ENCODE results near the gene PCSK4. TPM values are rescaled to one million over a fixed set of nuclear protein-coding genes. Genes with fewer than 3 reads are reported as not detected.

The PCSK4 gene
- total and polyA plus RNA-seq, 9 of the 15 experiments (the other 6 are each of a cell fraction or from before 2014, with no cell fraction given), result 0.01 to 9.1 (median 2.1) TPM; not detected in 1

DNA sequence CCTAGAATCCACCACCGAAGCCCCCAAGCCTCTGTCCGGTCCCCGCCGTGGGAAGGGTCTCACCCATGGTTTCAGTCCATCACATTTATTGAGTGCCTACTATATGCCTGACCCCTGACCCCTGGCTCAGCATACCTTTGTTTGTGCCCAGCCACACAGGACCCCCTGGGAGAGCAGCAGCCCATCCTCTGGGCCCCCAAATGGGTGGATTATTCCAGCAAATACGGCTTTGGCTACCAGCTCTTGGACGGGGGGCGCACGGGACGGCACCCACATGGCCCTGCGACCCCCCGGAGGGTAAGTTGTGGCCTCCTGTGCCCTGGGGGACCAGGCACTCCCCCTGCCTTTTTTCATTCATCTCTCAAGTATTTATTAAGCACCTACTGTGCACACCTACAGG, 41.4 kb upstream of the PCSK4 start:
- intact Hi-C loops (cut with micrococcal nuclease), result no loop called here
- H3K79me2 ChIP-seq (ENCODE audit: control insufficient read depth, insufficient read depth, low read length), result no peaks in the 10 kb centered on the region

More for the DNA sequence above, 41.4 kb upstream of the PCSK4 start:
- in situ Hi-C loops (cut with MboI), result no loop called here
- ATAC-seq, result no peak
- H3K4me2 ChIP-seq (ENCODE audit: insufficient read depth, low read length), result no peak overlapping the region
- no peak overlapping the region for H3K9ac ChIP-seq (ENCODE audit: insufficient read depth in 1 of 2, low read depth in 2 of 2, low read length in 2 of 2)
- ChIA-PET POLR2A (interaction anchor here (0.5 kb wide), 1 partner anchor 333 kb away, joined by 3 read pairs; no protein-coding TSS in a partner anchor), CTCF (ENCODE audit: low intra/inter-chr PET ratio) (interaction anchor here (0.6 kb wide), 1 partner anchor 1123 kb away, joined by 3 read pairs; no protein-coding TSS in a partner anchor)
- no peaks in the 10 kb centered on the region for H3K9me1 ChIP-seq (ENCODE audit: control insufficient read depth, insufficient read depth, low read length)
- peaks cover 9 to 27% of the 10 kb centered on the region in 2 experiments; a peak in 2 of 5 replicates for H3K27me3 ChIP-seq (ENCODE audit: control insufficient read depth in 2 of 2, insufficient read depth in 2 of 2, low read length in 2 of 2)
- H3K4me1 ChIP-seq (replicated peaks in 1 of 2; ENCODE audit: control insufficient read depth in 2 of 2, insufficient read depth in 2 of 2, low read length in 2 of 2), result peaks cover 0 to 24% of the 10 kb centered on the region in 2 experiments; a peak in 2 of 5 replicates
- H4K20me1 ChIP-seq (replicated peaks; ENCODE audit: control insufficient read depth, insufficient read depth, low read length), result no peaks in the 10 kb centered on the region
- H3K36me3 ChIP-seq (ENCODE audit: control insufficient read depth, insufficient read depth, low read length), result no peaks in the 10 kb centered on the region
- TF ChIP-seq CHD7 (IDR thresholded peaks at IDR 0.05; ENCODE audit: low read depth, low read length), result peak; percentile 88
- TF ChIP-seq STAG1 (CRISPR knock-in tag; IDR thresholded peaks at IDR 0.05; ENCODE audit: borderline replicate concordance), result no peak
- TF ChIP-seq MEF2D (tag; conservative IDR thresholded peaks at IDR 0.05; ENCODE audit: low read depth), result no peak
- peak; percentile 34; the same call in 1 of the 2 replicates for TF ChIP-seq ZKSCAN1 (IDR thresholded peaks at IDR 0.05; ENCODE audit: low read depth, low read length)
- no peak for FAIRE-seq
- H3K4me3 ChIP-seq, result no peak overlapping the region
- H2AFZ ChIP-seq (ENCODE audit: low read depth, low read length), result no peak overlapping the region
- H3K27ac ChIP-seq (ENCODE audit: extremely low read depth, low read depth, low read length), result no peak overlapping the region
- 25% methylated on average over 11 of the region's 11 CpGs for WGBS (ENCODE audit: insufficient coverage, low coverage, missing lambda C conversion rate)
- DNase-seq (ENCODE audit: extremely low read depth in 1 of 4, low spot score in 3 of 4), result no peak
- BruUV-seq (replicated peaks), result no TSS peak
- no peaks in the 10 kb centered on the region for H3K9me3 ChIP-seq (replicated peaks; ENCODE audit: control insufficient read depth, insufficient read depth, low read depth, low read length)
